GM12878 (cell line): ENCODE results near the gene SGMS1. TPM values are rescaled to one million over a fixed set of nuclear protein-coding genes. Genes with fewer than 3 reads are reported as not detected.
"Not testable (repeated sequence)": the region's sequence is repeated elsewhere in the genome, so short reads cannot be mapped to it uniquely, and the experiment has no call there.

Experiments used
- ATAC-seq: fragments of 200-7000 bp; cut with Tn5 transposase; 3 replicates; pipeline ENCODE4 v1.9.1; 2020; ENCODE audit warnings: mild to moderate bottlenecking, moderate library complexity
- BruUV-seq: library from RNA; stranded (reverse); fragments of 400-500 nt; replicated peaks from 2 replicates; lab custom pipeline; 2021; lab: Mats Ljungman, UMichigan
- CTCF ChIA-PET: fragments of 300-600 bp; sonication (Branson Sonifier 250); formaldehyde crosslinking; extraction: SDS; loops from one replicate; lab custom pipeline; 2021; ENCODE audit warnings: inconsistent platforms; lab: Yijun Ruan, JAX
- POLR2A ChIA-PET: fragments of 350-600 bp; formaldehyde crosslinking; extraction: SDS; loops from one replicate; lab custom pipeline; 2021; ENCODE audit warnings: inconsistent platforms; lab: Charles Lee
- RAD21 ChIA-PET: fragments of 300-600 bp; sonication (Branson Sonifier 250); formaldehyde crosslinking; loops from one replicate; lab custom pipeline; 2023; ENCODE audit warnings: antibody characterized with exemption; ENCODE audit not compliant: unreplicated experiment; lab: Charles Lee
- SMC1A ChIA-PET: fragments of 300-600 bp; sonication (Branson Sonifier 250); formaldehyde crosslinking; loops from one replicate; lab custom pipeline; 2023; ENCODE audit not compliant: unreplicated experiment, uncharacterized antibody; lab: Charles Lee
- DNase-seq: peaks from one replicate; pipeline ENCODE4 v3.0.0-alpha.2; 2011; ENCODE audit warnings: low read depth, low spot score
- FAIRE-seq: peaks from 3 replicates; lab custom pipeline; 2011; peaks lifted over from hg19 to GRCh38; lab: Jason Lieb, UNC
- H2AFZ ChIP-seq: 2 replicates; pipeline ENCODE4 v1.6.0; 2011; ENCODE audit warnings: low read depth, low read length, control low read depth; ENCODE audit not compliant: control insufficient read depth
- H3K27ac ChIP-seq: 2 replicates; pipeline ENCODE4 v1.5.1; 2011; ENCODE audit warnings: control low read depth; ENCODE audit not compliant: control insufficient read depth, insufficient read depth
- H3K27me3 ChIP-seq, 2 experiments: replicated peaks in 1 of 2; 2 replicates each; pipeline versions ENCODE4 v1.6.0 to v1.6.1; 2011; ENCODE audit warnings: low read length in 1 of 2; ENCODE audit not compliant: control insufficient read depth in 2 of 2, insufficient read depth in 2 of 2
- H3K36me3 ChIP-seq, 2 experiments: 2 replicates each; pipeline ENCODE4 v1.5.1; 2011; ENCODE audit warnings: low read length in 1 of 2; ENCODE audit not compliant: control insufficient read depth in 2 of 2, insufficient read depth in 2 of 2
- H3K4me1 ChIP-seq: 2 replicates; pipeline ENCODE4 v1.6.1; 2011; ENCODE audit warnings: mild to moderate bottlenecking, low read length, moderate library complexity, mixed read lengths; ENCODE audit not compliant: control insufficient read depth, insufficient read depth
- H3K4me2 ChIP-seq: 2 replicates; pipeline ENCODE4 v1.6.0; 2011; ENCODE audit warnings: control low read depth; ENCODE audit not compliant: control insufficient read depth, insufficient read depth
- H3K4me3 ChIP-seq: fragments of 200-600 bp; sonication (generic); 2 replicates; pipeline ENCODE4 v1.5.1; 2016
- H3K79me2 ChIP-seq: 2 replicates; pipeline ENCODE4 v1.6.0; 2011; ENCODE audit warnings: low read length; ENCODE audit not compliant: control insufficient read depth, insufficient read depth
- H3K9ac ChIP-seq: 2 replicates; pipeline ENCODE4 v1.8.0; 2011; ENCODE audit warnings: low read length, control low read depth, mixed read lengths; ENCODE audit not compliant: control insufficient read depth, insufficient read depth
- H3K9me3 ChIP-seq: replicated peaks from 3 replicates; pipeline ENCODE4 v1.5.1; 2011; ENCODE audit warnings: mild to moderate bottlenecking, low read length; ENCODE audit not compliant: control insufficient read depth, insufficient read depth
- H4K20me1 ChIP-seq: 2 replicates; pipeline ENCODE4 v1.6.0; 2011; ENCODE audit not compliant: control insufficient read depth, insufficient read depth
- BMI1 ChIP-seq: fragments of 450-650 bp; IDR thresholded peaks from 2 replicates; pipeline ENCODE4 v1.6.1; 2016; ENCODE audit warnings: mild to moderate bottlenecking, moderate library complexity, borderline replicate concordance
- MEF2A ChIP-seq: IDR thresholded peaks from 2 replicates; pipeline ENCODE4 v1.6.1; 2011; ENCODE audit warnings: low read depth, mild to moderate bottlenecking, low read length, moderate library complexity; ENCODE audit not compliant: insufficient read depth
- MTA3 ChIP-seq: IDR thresholded peaks from 2 replicates; pipeline ENCODE4 v1.6.1; 2012; ENCODE audit warnings: low read length, inconsistent platforms, borderline replicate concordance
- NFXL1 ChIP-seq: fragments of 450-650 bp; IDR thresholded peaks from 2 replicates; pipeline ENCODE4 v1.6.1; 2017; ENCODE audit warnings: antibody characterized with exemption, mild to moderate bottlenecking, borderline replicate concordance
- NFYA ChIP-seq: IDR thresholded peaks from 2 replicates; pipeline ENCODE4 v1.6.1; 2011; ENCODE audit warnings: low read depth, mild to moderate bottlenecking, low read length, improper control_type of control experiment, borderline replicate concordance
- POLR2AphosphoS2 ChIP-seq: IDR thresholded peaks from 2 replicates; pipeline ENCODE4 v1.6.1; 2011; ENCODE audit warnings: low read depth, mild to moderate bottlenecking, low read length, improper control_type of control experiment, moderate library complexity
- SIN3A ChIP-seq: IDR thresholded peaks from 2 replicates; pipeline ENCODE4 v1.6.1; 2012; ENCODE audit warnings: low read depth, low read length, improper control_type of control experiment
- WGBS: methylation state at CpG from one replicate; pipeline ENCODE4 v1.1.6; 2016; ENCODE audit warnings: low lambda C conversion rate; ENCODE audit not compliant: insufficient replicate concordance, insufficient coverage; ENCODE audit errors: missing lambda C conversion rate; 5-methylcytosine and 5-hydroxymethylcytosine counted together
- in situ Hi-C: fragments of 300-500 bp; cut with MboI; formaldehyde crosslinking; loops from 9 replicates; pipeline ENCODE4 v1.14.3; 2018; ENCODE audit warnings: mixed read lengths
- intact Hi-C: fragments of 100-400 bp; cut with micrococcal nuclease; formaldehyde crosslinking; loops from one replicate; pipeline ENCODE4 v1.14.2; 2022; ENCODE audit not compliant: unreplicated experiment
- polyA plus RNA-seq, 11 experiments: library from polyadenylated mRNA; depleted of rRNA in 4 of 11; unstranded in 6 of 11; stranded (reverse) in 5 of 11; fragments of >200 nt; fragmentation: Nextera tagmentation in 4 of 11; fragmentation: Illumina TruSeq in 1 of 11; extraction: Ambion mirVana in 4 of 11; extraction: Trizol in 1 of 11; gene quantifications; 1 replicate in 1 of 11; 2 replicates in 10 of 11; pipeline versions ENCODE4 v1.2.1 to v1.2.3, GENCODE V29; 2011 to 2016; ENCODE audit warnings: inconsistent platforms in 2 of 11, missing spikeins in 2 of 11, low read depth in 1 of 11
- total RNA-seq, 4 experiments: library from RNA; depleted of rRNA in 3 of 4; stranded (reverse); fragments of >200 nt in 3 of 4; fragmentation: Illumina TruSeq in 1 of 4; extraction: Trizol in 1 of 4; gene quantifications; 2 replicates each; pipeline versions ENCODE4 v1.2.1 to v1.2.3, GENCODE V29; 2013 to 2021
- TF ChIP-seq, protein P1 (sequence below): fragments of 450-650 bp; formaldehyde crosslinking; IDR thresholded peaks from 2 replicates; pipeline ENCODE4 v1.5.0; 2022; ENCODE audit warnings: mild to moderate bottlenecking, missing genetic modification characterization

SGMS1 gene
- total and polyA plus RNA-seq, 10 of the 15 experiments (the other 5 are each of a cell fraction or from before 2014, with no cell fraction given) = 1.4 to 14.5 (median 4.9) TPM

DNA sequence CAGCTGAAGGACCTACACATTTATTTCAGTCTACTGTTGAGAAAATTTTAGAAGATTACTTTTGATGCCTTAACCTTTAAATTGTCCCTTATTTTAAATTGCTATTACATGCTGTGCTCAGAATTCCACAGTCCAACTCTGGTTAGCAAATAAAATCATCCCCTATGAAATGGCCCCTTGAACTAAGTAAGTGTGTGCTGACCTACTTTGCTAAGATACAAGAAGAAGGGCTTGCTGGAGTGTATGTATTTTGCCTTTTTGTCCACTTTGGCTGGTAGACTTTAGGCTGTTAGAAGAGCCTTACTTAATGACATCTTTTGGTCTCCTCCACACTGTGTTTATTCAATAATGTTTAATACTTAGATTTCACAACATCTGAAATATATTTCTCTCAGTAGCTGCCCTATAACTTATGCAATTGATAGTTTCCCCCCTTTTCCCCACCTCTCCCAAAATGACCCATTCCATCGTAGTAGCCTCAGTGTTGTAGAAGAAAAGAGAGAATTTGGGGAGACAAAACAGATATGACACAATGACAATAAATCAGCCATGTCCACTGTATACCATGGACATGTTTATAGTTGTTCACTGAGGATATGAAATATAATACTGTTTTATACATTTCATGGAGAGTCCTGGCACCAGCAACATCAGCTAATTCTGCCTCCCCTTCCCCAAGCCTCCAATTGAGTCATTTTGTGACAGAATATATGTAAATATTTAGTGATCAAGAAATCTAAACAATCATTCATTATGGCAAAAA is 264.6 kb downstream of the SGMS1 start (continued):
- TF ChIP-seq, protein P1, sequence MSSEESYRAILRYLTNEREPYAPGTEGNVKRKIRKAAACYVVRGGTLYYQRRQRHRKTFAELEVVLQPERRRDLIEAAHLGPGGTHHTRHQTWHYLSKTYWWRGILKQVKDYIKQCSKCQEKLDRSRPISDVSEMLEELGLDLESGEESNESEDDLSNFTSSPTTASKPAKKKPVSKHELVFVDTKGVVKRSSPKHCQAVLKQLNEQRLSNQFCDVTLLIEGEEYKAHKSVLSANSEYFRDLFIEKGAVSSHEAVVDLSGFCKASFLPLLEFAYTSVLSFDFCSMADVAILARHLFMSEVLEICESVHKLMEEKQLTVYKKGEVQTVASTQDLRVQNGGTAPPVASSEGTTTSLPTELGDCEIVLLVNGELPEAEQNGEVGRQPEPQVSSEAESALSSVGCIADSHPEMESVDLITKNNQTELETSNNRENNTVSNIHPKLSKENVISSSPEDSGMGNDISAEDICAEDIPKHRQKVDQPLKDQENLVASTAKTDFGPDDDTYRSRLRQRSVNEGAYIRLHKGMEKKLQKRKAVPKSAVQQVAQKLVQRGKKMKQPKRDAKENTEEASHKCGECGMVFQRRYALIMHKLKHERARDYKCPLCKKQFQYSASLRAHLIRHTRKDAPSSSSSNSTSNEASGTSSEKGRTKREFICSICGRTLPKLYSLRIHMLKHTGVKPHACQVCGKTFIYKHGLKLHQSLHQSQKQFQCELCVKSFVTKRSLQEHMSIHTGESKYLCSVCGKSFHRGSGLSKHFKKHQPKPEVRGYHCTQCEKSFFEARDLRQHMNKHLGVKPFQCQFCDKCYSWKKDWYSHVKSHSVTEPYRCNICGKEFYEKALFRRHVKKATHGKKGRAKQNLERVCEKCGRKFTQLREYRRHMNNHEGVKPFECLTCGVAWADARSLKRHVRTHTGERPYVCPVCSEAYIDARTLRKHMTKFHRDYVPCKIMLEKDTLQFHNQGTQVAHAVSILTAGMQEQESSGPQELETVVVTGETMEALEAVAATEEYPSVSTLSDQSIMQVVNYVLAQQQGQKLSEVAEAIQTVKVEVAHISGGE (CRISPR knock-in tag) = no peak
- TF ChIP-seq NFXL1 (no peak), SIN3A (no peak)
- TF ChIP-seq, all 136 proteins: peak for 0

DNA sequence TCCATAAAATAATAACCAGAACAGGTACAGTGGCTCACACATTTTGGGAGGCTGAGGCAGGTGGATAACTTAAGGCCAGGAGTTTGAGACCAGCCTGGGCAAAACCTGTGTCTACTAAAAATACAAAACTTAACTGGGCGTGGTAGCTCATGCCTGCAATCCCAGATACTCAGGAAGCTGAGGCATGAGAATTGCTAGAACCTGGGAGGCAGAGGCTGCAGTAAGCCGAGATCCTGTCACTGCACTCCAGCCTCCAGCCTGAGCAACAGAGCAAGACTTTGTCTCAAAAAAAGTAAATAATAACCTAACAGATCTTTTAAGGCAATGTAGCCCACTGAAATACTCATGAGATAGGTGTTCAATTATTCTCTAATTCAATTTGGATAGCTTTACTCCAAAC is 265.3 kb downstream of the SGMS1 start:
- no peaks in the 10 kb centered on the region for H4K20me1 ChIP-seq
- no peak overlapping the region for H3K4me3 ChIP-seq
- H2AFZ ChIP-seq = no peak overlapping the region
- ChIA-PET SMC1A (interaction anchor here (0.6 to 4.8 kb wide), 10 partner anchors 9 to 262 kb away, joined by 3 to 41 read pairs (median 3); no protein-coding TSS in a partner anchor), POLR2A (interaction anchor here (0.5 to 0.9 kb wide), 4 partner anchors 41 to 144 kb away, joined by 3 read pairs; no protein-coding TSS in a partner anchor), RAD21 (interaction anchor here (1.0 to 2.1 kb wide), 4 partner anchors 11 to 58 kb away, joined by 3 to 4 read pairs (median 4); no protein-coding TSS in a partner anchor), CTCF (interaction anchor here (1.1 to 2.8 kb wide), 3 partner anchors 9 to 58 kb away, joined by 3 to 14 read pairs (median 5); no protein-coding TSS in a partner anchor)
- no peak for TF ChIP-seq BMI1
- no peak for TF ChIP-seq POLR2AphosphoS2
- no peak for TF ChIP-seq NFYA
- TF ChIP-seq SIN3A = no peak
- TF ChIP-seq MTA3 = no peak
- no peak for TF ChIP-seq MEF2A
- H3K36me3 ChIP-seq = no peaks in the 10 kb centered on the region; a peak in 1 of 4 replicates
- peaks cover 42% of the 10 kb centered on the region for H3K79me2 ChIP-seq
- DNase-seq = no peak
- H3K4me2 ChIP-seq = no peak overlapping the region
- intact Hi-C loops (no loop called here), in situ Hi-C loops (no loop called here)
- no TSS peak for BruUV-seq
- H3K9me3 ChIP-seq = no peaks in the 10 kb centered on the region; the same call in 1 of the 3 replicates
- no peak overlapping the region for H3K9ac ChIP-seq
- H3K27me3 ChIP-seq = no peaks in the 10 kb centered on the region
- no peak for ATAC-seq
- H3K27ac ChIP-seq = no peak overlapping the region
- H3K4me1 ChIP-seq = peaks cover 12% of the 10 kb centered on the region
- WGBS = 72% methylated on average over 2 of the region's 2 CpGs
- FAIRE-seq = no peak

DNA sequence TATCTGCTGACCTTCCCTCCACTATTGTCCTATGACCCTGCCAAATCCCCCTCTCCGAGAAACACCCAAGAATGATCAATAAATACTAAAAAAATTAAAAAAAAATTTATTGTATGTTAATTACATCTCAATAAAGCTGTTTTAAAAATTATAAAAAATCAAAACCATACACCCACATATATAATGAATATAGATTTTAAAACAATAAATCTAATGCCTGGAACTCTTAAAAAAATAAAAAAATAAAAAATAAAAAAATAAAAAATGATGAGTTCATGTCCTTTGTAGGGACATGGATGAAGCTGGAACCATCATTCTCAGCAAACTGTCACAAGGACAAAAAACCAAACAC is 267.3 kb downstream of the SGMS1 start:
- RAD21 ChIA-PET, H3K4me3 ChIP-seq, BruUV-seq, H3K27me3 ChIP-seq, H3K27ac ChIP-seq, H2AFZ ChIP-seq, intact Hi-C loops, FAIRE-seq, H3K36me3 ChIP-seq, ATAC-seq, H3K4me1 ChIP-seq, in situ Hi-C loops, H4K20me1 ChIP-seq, H3K9me3 ChIP-seq, H3K4me2 ChIP-seq, POLR2A ChIA-PET, DNase-seq, H3K9ac ChIP-seq: not testable (repeated sequence)
- H3K79me2 ChIP-seq = peaks cover 37% of the 10 kb centered on the region
- SMC1A ChIA-PET = interaction anchor here (1.1 kb wide), 1 partner anchor 31 kb away, joined by 3 read pairs; no protein-coding TSS in a partner anchor
- 71% methylated on average over 1 of the region's 1 CpG for WGBS
- CTCF ChIA-PET = interaction anchor here (1.8 kb wide), 1 partner anchor 60 kb away, joined by 5 read pairs; no protein-coding TSS in a partner anchor
